HG03103 (cell line): ENCODE measurements around the gene CLTA.

ENCODE experiments used
- ATAC-seq: cut with Tn5 transposase; IDR thresholded peaks from one replicate; pipeline ENCODE4 v1.9.1; 2021; ENCODE audit warnings: low read depth; ENCODE audit not compliant: unreplicated experiment

Gene CLTA, protein sequence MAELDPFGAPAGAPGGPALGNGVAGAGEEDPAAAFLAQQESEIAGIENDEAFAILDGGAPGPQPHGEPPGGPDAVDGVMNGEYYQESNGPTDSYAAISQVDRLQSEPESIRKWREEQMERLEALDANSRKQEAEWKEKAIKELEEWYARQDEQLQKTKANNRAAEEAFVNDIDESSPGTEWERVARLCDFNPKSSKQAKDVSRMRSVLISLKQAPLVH

DNA sequence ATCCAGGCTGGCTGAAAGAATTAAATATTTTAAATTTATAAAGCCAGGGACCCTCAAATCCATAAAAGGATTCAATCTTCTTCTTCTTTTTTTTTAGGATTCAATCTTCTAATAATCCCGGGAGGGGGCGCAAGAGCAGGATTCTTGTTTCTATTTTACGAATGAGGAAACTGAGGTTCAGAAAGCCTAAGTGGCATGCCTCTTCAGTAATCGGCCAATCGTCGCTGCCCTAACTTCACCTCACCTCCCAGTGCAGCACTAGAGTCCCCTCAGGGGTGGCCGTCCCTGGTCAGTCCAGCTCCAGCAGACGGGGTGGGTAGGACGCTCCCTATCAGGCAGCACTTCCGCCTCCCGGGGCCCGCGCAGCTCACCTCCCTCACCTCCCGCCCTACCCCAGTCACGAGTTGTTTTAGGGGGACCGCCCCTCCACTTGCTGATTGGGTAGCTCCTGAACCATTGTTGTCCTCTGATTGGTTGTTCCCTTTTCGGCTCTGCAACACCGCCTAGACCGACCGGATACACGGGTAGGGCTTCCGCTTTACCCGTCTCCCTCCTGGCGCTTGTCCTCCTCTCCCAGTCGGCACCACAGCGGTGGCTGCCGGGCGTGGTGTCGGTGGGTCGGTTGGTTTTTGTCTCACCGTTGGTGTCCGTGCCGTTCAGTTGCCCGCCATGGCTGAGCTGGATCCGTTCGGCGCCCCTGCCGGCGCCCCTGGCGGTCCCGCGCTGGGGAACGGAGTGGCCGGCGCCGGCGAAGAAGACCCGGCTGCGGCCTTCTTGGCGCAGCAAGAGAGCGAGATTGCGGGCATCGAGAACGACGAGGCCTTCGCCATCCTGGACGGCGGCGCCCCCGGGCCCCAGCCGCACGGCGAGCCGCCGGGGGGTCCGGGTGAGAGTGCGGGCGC lies at the start of gene CLTA:
Gene CLTA, plus strand, starts transcription at position 534 of the 902 bp plus-strand sequence. Its CDS starts 136 bp downstream, at position 670.
- peak; percentile 91 for ATAC-seq

DNA sequence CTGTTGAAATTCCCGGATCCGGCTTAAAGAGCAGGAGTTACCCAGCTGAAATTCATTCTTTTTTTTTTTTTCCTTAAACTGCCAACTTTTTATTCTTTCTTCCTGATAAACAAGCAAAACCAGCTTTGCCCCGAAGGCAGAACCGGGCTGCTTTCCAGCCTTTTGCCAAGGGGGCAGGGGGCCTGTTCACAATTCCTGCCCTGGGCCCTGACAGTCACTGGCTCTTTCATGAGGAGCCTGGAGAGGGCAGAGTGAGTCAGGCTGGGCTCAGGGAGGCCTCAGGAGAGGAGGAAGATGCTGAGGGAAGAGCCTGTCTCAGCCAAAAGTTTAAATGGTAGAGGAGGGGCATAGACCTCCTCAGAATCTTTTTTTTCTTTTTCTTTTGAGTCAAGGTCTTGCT lies 49.4 kb upstream of the CLTA start:
- ATAC-seq = no peak

DNA sequence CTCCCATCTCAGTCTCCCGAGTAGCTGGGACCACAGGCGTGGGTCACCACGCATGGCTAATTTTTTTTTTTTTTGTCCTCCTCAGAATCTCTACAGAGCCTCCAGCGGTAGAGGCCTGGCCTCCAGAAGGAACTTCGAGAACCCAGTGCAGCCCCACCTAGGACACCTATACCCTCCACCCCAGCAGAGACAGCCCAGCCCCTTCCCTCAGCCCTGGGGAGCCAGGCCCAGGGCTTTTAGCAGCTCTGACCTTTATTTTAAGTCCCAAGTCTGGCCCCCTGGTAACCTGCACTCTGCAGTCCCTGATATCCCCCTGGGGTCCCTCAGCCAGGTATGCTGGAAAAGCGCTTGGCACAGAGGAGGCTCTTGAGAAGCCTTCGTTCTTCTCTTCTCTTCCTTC lies 49.0 kb upstream of the CLTA start:
- ATAC-seq = no peak

DNA sequence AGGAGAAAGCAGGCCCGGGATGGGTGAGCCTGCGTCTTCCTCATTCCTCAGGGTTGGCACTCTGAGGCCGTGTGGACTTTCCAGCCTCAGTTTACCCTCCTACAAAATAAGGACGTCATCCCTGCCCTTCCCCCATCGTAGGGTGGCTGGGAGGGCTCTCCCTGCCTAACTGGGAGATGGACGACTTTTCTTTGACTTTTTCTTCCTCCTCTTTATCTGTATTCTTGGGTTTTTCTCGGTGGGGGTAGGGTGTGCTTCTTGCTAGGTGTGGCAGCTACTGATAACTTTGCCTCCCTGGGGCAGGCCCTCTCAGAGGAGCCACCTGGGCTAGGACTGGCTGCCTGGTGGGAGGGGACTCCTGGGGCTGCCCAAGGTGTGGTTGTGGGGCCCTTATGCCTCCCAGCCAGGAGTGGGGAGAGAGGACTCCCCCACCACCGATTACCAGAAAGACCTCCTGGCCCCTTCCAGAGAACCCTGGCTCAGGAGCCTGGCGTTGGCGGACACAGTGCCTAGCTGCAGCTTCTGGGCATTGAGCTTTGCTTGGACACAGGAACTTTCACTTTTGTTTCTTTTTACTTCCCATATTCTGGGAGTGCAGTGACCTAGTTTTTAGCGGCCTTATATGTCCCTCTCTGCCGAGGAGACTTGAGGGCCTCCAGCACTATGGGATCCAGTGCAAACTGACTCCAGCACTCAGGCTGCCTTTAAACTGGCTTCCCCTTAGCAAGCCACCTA lies 48.0 kb upstream of the CLTA start:
- ATAC-seq = no peak

DNA sequence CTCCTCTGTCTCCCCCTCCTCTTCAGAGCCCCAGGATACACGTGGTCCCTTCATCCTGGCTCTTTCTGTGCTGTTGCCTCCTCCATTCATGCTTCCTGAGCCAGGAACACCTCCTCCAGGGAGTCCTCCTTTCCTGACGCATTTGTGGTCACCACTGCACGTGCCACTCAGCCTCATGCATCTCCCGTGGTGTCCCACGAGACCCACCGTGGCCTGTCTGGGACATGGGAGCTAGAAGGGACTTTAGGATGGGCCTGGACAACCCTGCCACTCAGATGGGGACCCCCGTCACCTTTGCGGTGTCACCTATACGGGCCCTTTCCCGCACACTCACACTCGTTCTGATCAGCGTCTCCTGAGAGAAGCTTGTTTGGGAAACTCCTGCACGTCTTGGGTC lies 47.5 kb upstream of the CLTA start:
- no peak for ATAC-seq

DNA sequence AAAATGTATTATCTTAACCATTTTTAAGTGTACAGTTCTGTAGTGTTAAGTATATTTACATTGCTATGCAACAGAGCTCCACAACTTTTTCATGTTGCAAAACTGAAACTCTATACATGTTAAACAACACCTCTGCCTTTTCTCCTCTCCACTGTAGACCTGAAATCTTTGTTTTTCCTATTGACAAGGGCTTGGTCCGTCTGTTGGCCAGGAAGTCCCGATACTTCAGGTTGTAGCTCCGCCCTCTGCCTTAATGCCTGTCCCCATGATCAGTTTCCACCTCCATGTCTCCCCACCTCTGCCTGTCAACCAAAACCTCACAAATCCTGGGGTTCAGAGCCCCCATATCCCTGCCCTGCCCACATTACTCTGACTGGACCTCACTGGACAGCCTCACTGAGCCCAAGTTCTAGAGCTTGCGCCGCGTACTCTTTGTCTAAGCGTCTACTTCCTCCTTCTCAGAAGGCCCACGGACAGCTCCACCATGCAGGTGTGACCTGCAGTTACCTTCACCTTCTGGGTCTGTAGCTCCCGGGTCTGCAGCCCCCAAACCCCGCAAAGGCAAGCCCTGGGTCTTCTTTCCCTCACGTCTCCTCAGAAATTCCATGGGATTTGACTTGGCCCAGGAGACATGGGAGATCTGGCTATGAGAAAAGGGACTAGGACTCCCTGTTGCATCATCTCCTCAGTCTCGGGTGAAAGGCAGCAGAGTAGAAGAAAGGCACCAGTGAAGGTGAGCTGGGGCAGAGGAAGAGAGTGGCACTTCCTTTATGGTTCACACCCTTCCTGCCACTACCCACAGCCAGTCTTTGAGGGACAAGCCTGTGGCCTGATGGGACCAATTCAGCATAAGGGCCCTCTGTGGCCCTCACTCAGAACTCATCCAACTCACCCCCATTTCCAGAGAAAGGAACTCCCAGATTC lies 46.1 kb upstream of the CLTA start:
- no peak for ATAC-seq

DNA sequence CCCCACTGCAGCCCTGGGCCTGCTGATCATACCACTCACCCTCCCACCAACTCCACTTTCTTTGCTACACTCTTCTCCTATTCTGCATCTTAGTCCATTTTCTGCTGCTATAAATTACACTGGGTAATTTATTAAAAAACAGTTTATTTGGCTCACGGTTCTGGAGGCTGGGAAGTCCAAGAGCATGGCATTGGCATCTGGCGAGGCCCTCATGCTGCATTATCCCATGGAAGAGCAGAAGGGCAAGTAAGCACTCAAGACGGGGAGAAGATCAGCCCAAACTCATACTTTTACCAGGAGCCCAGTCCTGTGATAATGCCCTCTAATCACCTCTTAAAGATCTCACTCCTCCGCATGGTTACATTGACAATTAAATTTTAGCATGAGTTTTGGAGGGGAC lies 44.8 kb upstream of the CLTA start:
- ATAC-seq = no peak

DNA sequence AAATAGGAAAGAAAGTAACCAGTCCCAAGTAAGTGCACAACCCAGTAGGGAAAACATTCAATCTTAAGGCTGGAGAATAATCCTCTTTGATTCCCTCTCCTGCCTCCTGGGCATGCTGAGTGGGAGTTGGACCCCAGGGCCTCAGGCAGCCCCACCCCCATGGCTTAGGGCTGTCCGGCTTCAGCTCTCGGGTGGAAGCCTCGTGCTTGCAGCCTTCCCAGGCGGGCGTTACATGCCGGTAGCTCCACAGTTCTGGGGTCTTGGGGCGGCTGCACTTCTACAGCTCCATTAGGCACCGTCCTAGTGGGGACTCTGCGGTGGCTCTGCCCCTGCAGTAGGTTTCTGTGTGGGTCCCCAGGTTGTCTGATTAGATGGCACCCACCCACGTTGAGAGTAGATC lies 44.1 kb upstream of the CLTA start:
- ATAC-seq = no peak

DNA sequence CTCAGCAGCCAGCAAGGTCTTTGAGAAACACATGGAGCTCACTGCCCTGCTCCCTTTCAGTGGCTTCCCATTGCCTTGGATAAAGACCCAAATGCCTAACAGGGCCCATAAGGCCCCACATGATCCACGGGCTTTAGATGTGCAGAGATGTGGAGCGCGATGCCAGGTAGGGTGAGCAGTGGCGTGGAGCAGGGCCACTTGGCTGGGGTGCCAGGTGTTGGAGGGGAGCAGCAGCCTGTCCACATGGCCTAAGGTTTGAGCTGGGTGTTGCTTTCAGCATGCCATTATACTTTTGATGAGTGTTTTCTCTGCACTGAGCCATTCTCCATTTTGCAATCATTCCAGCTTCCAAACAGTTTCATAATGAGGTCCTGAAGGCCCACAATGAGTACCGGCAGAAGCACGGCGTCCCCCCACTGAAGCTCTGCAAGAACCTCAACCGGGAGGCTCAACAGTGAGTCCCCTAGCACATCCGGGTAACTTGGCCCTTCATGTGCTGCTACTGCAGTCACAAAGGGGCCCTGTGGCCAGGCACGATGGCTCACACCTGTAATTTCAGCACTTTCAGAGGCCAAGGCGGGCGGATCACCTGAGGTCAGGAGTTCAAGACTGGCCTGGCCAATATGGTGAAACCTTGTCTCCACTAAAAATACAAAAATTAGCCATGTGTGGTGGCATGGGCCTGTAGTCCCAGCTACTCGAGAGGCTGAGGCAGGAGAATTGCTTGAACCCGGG lies 43.1 kb upstream of the CLTA start:
- ATAC-seq = no peak

DNA sequence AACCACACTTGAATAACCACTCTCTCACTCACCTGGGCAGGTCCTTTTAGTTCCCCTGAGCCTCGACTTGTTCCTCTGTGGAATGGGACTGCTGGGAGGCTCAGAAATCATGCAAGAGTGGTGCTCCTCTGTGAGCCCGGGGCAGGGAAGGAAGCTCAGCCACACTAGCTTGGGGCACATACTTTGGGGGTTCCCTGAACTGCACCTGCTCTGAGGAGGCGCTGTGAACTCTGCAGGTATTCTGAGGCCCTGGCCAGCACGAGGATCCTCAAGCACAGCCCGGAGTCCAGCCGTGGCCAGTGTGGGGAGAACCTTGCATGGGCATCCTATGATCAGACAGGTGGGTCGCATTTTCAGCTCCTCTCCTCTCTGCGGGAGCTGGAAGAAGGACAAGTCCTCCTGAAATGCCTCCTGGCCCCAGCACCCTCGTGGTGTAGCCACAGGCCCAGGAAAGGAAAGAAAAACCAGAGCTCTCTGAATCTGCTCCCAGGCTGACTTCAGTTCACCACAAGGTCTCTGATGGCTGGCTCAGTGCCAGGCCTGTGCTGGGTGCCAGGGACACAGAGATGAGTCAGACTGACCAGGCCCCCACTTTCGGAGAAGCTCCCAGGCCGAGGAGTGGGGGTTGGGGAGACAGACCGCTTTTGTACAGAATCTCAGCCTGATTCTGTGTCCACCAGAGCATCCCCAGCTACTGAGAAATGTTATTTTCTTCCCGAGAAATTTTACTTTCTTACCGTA lies 42.2 kb upstream of the CLTA start:
- ATAC-seq = no peak

DNA sequence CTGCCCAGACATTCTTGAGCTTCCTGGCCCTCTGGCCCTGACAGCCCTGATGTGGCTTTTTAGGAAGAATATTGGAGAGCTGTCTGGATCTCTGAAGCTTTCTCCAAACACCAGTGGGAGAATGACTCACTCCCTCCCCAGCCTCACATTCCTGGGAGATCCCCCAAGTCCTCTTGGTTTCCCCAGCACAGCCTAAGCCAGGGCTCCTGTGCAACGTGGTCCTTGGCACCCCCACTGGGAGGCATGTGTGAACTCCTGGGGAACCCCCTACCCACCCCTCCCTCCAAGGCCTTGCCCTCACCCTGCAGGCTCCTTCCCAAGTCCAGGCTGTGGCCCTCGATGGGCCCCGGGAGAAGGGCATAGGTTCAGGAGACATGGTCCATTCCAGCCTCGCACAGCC lies 41.5 kb upstream of the CLTA start:
- no peak for ATAC-seq

DNA sequence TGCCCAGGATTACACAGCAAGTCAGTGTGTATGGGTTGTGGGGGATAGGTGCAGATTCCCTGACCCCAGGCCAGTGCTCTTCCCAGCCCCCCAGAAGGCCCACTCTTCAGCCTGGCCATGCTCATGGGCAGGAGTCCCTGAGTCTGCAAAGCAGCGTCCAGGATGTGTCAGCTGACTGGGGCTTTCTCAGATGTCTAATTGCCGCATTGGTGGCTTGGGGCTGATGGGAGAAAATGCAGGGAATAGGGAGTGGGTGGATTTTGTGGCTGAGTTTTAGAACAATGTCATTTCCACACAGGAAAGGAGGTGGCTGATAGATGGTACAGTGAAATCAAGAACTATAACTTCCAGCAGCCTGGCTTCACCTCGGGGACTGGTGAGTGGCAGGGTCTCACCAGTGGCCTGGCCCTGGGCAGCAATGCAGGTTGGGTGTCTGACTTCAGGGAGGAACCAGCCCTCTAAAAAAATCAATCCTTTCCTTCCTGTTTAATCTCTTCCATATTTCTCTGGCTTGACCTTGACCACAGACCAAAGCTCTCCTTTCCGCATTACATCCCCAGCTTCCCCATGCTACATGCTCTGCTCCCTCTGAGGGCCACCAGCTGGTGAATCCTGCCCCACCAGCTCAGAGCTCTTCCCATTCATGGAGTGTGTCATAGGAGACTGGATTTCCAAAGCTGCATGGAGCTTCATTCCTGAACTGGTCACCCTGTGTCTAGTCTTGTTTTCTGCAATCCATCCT lies 40.0 kb upstream of the CLTA start:
- no peak for ATAC-seq

DNA sequence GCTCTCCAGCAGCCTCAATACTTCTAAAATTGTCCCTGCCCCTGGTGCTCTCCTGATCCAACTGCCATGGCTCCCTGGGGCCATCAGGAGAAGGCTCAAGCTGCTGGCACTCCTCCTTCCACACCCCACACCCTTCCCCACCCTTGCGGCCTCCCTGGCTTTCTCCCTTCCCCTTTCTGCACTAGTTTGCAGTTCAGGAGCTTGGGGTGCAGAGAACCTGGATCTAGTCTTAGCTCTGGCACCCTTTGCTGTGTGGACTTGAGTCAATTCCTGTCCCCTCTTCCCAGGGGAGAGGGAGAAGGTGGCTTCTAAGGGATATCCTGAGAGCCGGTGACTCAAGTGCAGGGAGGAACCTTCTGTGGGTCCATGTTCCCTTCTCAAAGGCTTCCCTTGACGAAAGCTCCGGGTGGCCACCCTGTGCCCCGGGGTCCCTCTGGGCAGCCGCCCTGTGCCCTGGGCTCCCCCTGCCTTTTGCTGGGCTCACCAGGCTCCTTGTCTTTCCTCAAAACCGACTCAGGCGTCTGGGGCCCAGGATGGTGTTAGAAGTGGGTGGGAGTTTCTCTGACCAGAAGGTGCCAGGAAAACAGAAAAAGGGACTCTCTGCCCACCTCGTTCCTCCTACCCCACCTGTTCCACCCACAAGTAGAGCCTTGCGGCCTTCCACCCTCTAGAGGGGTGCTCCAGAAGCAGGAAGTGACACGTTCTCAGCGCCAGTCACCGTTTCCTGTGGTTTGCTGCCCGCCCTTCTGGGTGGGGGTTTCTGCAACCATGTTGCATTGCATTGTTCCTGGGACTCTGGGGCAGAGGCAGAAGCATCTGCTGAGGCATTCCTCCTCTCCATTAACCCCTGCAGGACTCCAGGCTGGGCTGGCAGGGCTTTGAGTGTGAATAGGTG lies 39.2 kb upstream of the CLTA start:
- ATAC-seq = peak; percentile 81

DNA sequence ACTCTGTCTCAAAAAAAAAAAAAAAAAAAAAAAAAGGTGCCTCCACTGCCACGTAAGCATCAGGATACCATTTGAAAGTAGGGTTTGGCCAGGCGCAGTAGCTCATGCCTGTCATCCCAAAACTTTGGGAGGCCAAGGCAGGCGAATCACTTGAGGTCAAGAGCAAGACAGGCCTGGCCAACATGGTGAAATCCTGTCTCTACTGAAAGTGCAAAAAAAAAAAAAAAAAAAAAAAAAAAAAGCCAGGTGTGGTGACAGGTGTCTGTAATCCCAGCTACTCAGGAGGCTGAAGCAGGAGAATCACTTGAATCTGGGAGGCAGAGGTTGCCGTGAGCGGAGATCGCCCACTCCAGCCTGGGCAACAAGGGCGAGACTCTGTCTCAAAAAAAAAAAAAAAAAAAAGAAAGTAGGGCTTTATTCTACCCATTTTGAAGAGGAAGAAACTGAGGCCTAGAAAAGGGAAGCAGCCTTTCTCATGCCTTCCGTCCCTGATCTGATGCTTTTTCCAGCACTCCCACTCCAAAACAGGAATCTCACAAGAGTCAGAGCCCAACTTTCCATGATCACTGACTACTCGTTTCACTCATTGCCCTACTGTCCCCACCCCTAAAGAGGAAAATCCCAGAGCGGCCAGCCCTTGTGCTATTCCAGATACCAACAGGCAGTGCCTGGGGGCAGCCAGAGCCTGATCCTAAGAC lies 37.8 kb upstream of the CLTA start:
- ATAC-seq = no peak

DNA sequence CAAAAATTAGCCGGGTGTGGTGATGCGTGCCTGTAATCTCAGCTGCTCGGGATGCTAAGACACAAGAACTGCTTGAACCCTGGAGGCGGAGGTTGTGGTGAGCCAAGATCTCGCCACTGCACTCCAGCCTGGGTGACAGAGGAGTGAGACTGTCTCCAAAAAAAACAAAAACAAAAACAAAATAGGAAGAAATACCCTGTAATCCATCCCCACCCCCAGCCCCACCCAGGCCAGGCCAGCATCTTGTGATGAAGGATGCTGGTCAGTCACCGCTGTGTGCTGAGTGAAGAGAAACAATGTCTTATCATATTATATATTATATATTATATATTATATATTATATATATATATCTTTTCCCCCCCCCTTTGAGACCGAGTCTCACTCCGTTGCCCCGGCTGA lies 37.0 kb upstream of the CLTA start:
- no peak for ATAC-seq

DNA sequence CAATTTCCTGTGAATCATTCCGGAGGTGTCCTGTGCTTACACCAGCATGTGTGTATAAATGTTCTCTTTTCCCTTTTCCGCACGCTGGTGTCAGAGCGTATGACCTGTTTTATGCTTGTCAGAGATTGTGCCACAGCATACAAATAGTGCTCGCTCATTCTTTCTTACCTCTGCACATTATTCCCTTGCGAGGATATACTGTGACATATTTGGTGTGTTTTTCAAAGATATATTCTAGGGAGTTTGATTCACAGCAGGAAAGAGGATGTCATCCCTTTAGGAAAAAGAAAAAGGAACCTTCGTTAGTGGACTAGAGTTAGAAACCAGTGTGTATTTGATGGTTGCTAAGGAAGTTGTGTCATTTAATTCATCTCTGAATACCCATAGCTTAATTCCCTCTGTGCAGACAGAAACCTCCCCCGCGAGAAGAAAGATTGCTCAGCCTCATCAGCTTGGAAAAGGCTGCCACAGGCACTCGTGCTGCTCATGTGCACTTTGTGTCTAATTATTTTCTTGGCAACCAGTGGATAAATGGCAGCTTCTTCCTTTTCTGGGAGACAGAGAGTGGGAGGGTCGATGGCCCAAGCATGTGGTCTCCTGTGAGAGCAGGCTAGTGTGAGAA lies 36.3 kb upstream of the CLTA start:
- no peak for ATAC-seq
